Adrenal gland (tissue), 12 donors: Measurements from ENCODE around the gene IFNGR1. TPM values are rescaled to one million over a fixed set of nuclear protein-coding genes. Genes with fewer than 3 reads are reported as not detected.

Source experiments
- DNase-seq, 7 donors: peaks; one replicate each; pipeline ENCODE4 v3.0.0-alpha.2; 2019 to 2020
- H3K27ac ChIP-seq, 5 donors: fragments of 200-600 bp; sonication (generic) in 4 of 5; 1 replicate in 3 of 5; 2 replicates in 2 of 5; pipeline versions ENCODE4 v1.5.1 to v1.8.0; 2016 to 2020; ENCODE audit warnings: mild to moderate bottlenecking in 1 of 5
- H3K27me3 ChIP-seq: fragments of 200-600 bp; 2 replicates; pipeline ENCODE4 v1.8.0; 2021
- H3K36me3 ChIP-seq, 2 donors: fragments of 200-600 bp; replicated peaks in 1 of 2; 1 replicate in 1 of 2; 2 replicates in 1 of 2; pipeline versions ENCODE4 v1.5.1 to v1.8.0; 2018 to 2022
- H3K4me1 ChIP-seq, 2 donors: fragments of 200-600 bp; replicated peaks in 1 of 2; 1 replicate in 1 of 2; 2 replicates in 1 of 2; pipeline versions ENCODE4 v1.5.1 to v1.8.0; 2018 to 2021
- H3K4me3 ChIP-seq, 4 donors: fragments of 200-600 bp; sonication (generic) in 3 of 4; one replicate each; pipeline ENCODE4 v1.5.1; 2016 to 2018
- H3K9me3 ChIP-seq, 3 donors: fragments of 200-600 bp; sonication (generic) in 1 of 3; replicated peaks in 1 of 3; 1 replicate in 2 of 3; 2 replicates in 1 of 3; pipeline versions ENCODE4 v1.5.1 to v1.8.0; 2016 to 2021
- CTCF ChIP-seq, 6 experiments: fragments of 450-650 bp in 4 of 6; fragments of 200-600 bp in 2 of 6; sonication (generic) in 1 of 6; IDR thresholded peaks; 1 replicate in 5 of 6; 2 replicates in 1 of 6; pipeline versions ENCODE4 v1.5.1 to v1.8.0; 2016 to 2021; ENCODE audit warnings: antibody characterized with exemption in 6 of 6, mild to moderate bottlenecking in 2 of 6, moderate library complexity in 1 of 6
- POLR2A ChIP-seq, 2 donors: fragments of 450-650 bp; IDR thresholded peaks; one replicate each; pipeline ENCODE4 v1.6.1; 2017; ENCODE audit warnings: antibody characterized with exemption in 2 of 2, mild to moderate bottlenecking in 2 of 2, moderate library complexity in 1 of 2
- WGBS, 4 donors: extraction: QIAGEN DNeasy Blood & Tissue Kit in 2 of 4; methylation state at CpG; one replicate each; pipeline versions ENCODE4 v1.1.5 to v1.1.7; 2013 to 2017; 5-methylcytosine and 5-hydroxymethylcytosine counted together
- intact Hi-C, 2 donors: fragments of 100-400 bp; cut with DNase I; formaldehyde crosslinking; loops; one replicate each; pipeline versions ENCODE4 v1.14.1 to v1.15.0; 2022 to 2023
- polyA plus RNA-seq, 3 donors: library from polyadenylated mRNA; stranded (reverse); fragments of 200-250 nt in 2 of 3; fragments of 350-450 nt in 1 of 3; fragmentation: Illumina TruSeq in 1 of 3; extraction: RNeasy Lipid Tissue Mini Kit (QIAGEN cat#74804) in 1 of 3; gene quantifications; one replicate each; pipeline ENCODE4 v1.2.3, GENCODE V29; 2013 to 2014
- total RNA-seq, 9 donors: library from RNA; depleted of rRNA in 4 of 9; stranded (reverse); fragments of >200 nt in 4 of 9; fragments of 120-200 nt in 1 of 9; fragmentation: NEBNext Ultra II Directional in 1 of 9; extraction: Animal tissue kit (Norgen Biotek cat#: 25700) in 1 of 9; gene quantifications; one replicate each; pipeline versions ENCODE4 v1.1.0 to v1.2.4, GENCODE V29; 2013 to 2023
- donor health status: healthy with polysubstance abuse.
- donor health status: Bipolar disorder and iron deficiency.
- donor health status: DM: yes; HTN: yes; CAD: no.
- donor health status: DM: no; HTN: no; CAD: no.
- donor health status: DM: no; HTN: no; CAD: no.
- donor health status: DM: yes; HTN: yes; CAD: no.

The IFNGR1 gene
- total and polyA plus RNA-seq, 12 donors: 55.5 to 110 (median 69.9) TPM

DNA sequence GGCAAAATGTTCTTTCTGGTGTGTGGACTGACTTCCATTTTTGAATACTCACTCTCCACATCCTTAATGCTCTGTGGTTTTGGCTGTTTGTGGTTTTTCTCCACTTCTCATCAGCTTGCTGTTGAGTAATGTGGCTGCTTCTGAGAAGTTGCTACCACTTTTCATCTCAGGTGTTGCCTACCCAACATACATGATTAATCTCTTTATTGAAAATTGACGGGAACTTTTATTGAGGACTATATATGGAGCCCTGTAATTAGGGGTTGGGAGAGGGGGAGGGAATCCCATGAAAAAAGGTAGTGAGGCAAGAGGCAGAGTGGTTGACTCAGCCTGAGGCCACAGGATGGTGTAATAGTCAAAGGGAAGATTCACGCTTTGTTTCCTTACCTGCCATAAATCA is 63.4 kb downstream of the IFNGR1 start:
- intact Hi-C loops: no loop called here
- H3K4me3 ChIP-seq: no peak overlapping the region

GRCh38 chr6:137150072-137150471 is 69.1 kb downstream of the IFNGR1 start:
- intact Hi-C loops: no loop called here
- Histone ChIP-seq H3K27me3 (no peaks in the 10 kb centered on the region), H3K27ac (no peak overlapping the region), H3K9me3 (no peaks in the 10 kb centered on the region), H3K4me3 (no peak overlapping the region), H3K36me3 (no peaks in the 10 kb centered on the region), H3K4me1 (no peaks in the 10 kb centered on the region)
- no peak for TF ChIP-seq POLR2A (IDR thresholded peaks at IDR 0.05)
- 65 to 81% (median 77%) methylated on average over 3 of the region's 3 CpGs for WGBS, 4 donors
- DNase-seq: no peak

More for the DNA sequence above, 63.4 kb downstream of the IFNGR1 start:
- Histone ChIP-seq H3K36me3 (no peaks in the 10 kb centered on the region), H3K9me3 (no peaks in the 10 kb centered on the region), H3K27me3 (no peaks in the 10 kb centered on the region), H3K27ac (no peak overlapping the region), H3K4me1 (no peaks in the 10 kb centered on the region)
- no peak for DNase-seq
- 70 to 89% (median 80%) methylated on average over 2 of the region's 2 CpGs for WGBS, 4 donors
- TF ChIP-seq POLR2A (IDR thresholded peaks at IDR 0.05) (no peak), CTCF (IDR thresholded peaks at IDR 0.05) (no peak)

DNA sequence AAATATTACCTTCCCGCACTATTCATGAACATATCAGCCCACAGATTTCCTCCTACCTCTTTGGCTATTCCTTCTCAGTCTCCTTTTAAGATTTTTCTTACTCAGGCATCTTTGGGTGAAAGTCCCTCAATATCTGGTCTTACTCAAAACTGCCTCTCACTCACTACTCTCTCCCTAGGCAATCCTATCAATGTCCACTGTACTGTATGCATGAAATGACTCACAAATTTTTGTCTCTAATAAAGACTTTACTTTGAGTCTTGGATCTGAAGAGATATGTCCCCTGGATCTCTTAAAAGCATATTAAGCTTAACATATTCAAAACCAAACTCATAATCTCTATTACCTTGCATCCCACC is 70.2 kb downstream of the IFNGR1 start:
- Histone ChIP-seq H3K4me3 (no peak overlapping the region), H3K9me3 (no peaks in the 10 kb centered on the region), H3K27me3 (no peaks in the 10 kb centered on the region), H3K27ac (peak overlapping the region in 1 of 5 donors; percentile 8), H3K4me1 (no peaks in the 10 kb centered on the region), H3K36me3 (no peaks in the 10 kb centered on the region)
- no peak for TF ChIP-seq CTCF (IDR thresholded peaks at IDR 0.05)
- 23 to 68% (median 53%) methylated on average over 1 of the region's 1 CpG for WGBS, 4 donors
- intact Hi-C loops: no loop called here
- no peak for DNase-seq

DNA sequence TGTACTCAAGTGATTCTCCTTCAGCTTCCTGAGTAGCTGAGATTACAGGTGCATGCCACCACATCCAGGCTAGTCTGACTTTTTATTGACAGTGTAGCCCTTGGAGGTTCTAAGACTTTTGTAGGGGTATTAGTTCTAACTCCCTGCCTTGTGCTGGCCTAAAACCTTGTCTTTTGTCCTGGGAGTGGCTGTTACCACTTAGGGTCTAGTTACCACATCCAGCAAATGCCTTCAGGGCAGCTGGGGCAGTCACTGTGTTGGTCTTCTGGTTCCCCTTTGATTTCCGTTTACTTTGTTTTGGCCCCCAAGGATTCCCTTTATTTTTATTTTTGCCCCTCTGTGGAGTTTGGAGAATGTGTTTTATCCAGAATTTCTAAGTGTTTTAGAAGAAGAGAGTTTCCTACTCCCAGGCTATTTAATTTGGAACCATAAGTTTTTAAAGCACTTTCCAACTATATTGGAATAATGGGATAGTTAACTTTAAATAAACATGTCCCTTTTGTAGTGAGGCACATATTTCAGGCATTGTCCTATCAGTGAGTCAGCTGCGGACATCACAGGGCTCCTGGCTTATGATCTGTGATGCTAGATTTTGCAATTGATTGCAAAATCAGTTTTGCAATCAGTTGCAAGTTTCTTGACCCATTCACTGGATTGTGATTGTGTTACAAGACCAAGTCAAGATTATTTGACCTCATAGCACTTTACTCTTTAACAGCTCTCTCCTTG is 70.7 kb downstream of the IFNGR1 start:
- no peak for TF ChIP-seq POLR2A (IDR thresholded peaks at IDR 0.05)
- no peak for TF ChIP-seq CTCF (IDR thresholded peaks at IDR 0.05)
- intact Hi-C loops: no loop called here
- Histone ChIP-seq H3K9me3 (no peaks in the 10 kb centered on the region), H3K27me3 (no peaks in the 10 kb centered on the region), H3K4me1 (no peaks in the 10 kb centered on the region), H3K36me3 (no peaks in the 10 kb centered on the region), H3K27ac (peak overlapping the region in 1 of 5 donors; percentile 8), H3K4me3 (no peak overlapping the region)
- WGBS, 4 donors: 34 to 53% (median 43%) methylated on average over 2 of the region's 2 CpGs
- DNase-seq: peak in 6 of 7 donors; percentile 49 to 75 (median 60)

Other genes starting within 250 kb of the IFNGR1 start
- gene IL20RA, start 174.4 kb downstream of the IFNGR1 start, total RNA-seq: 10 to 100 TPM in 7 of 9 donors, 1 to 10 TPM in 2; 8.6 to 23.5 (median 17.3) TPM
- gene IL20RA, start 174.4 kb downstream of the IFNGR1 start, polyA plus RNA-seq: 1 to 10 TPM; 6.6 to 8.2 (median 8.1) TPM
- not detected for gene IL22RA2, start 45.7 kb downstream of the IFNGR1 start, total RNA-seq
- not detected for gene IL22RA2, start 45.7 kb downstream of the IFNGR1 start, polyA plus RNA-seq